GM19193 (cell line): ENCODE measurements around the gene ETHE1.

ENCODE experiments used
- POLR2A ChIP-seq: IDR thresholded peaks from 4 replicates; pipeline ENCODE4 v1.6.1; 2011; ENCODE audit not compliant: insufficient read depth, insufficient read length; ENCODE audit errors: extremely low read depth

ETHE1 gene

DNA sequence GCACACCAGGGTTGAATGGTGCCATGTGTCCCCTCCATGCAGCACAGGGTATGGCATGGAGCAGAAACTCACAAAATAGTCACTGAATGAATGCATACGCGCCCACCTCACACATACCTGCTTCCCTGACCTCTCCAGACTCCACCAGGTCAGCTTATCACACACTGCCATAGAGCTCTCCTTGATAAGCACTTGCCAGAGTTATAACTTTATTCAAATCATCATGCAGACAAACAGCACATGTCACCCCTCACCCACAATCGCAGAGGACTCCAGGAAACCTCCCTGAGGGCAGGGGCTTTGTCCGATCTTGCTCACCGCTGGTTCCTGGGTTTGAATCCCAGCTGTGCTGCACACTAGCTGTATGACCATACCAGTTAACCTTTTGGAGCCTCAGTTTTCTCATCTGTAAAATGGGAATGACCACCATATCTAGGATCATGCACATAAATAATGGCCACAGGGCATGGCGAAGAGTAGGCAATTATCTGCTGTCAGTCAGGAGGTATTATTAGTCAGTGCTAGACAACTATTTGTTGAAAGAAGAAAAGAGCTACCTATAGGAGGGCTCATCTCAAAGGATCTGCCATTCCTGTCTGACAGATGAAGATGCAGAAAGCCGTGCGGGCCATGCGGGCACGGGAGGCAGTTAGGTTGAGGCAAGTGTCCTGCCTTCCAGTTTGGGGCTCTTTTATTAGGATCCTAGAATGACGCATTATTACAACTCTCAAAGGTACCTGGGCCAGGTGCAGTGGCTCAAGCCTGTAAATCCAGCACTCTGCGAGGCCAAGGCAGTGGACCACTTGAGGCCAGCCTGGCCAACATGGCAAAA lies 34.4 kb upstream of the ETHE1 start:
- no peak for TF ChIP-seq POLR2A

- no peak for TF ChIP-seq POLR2A
Measured at GRCh38 chr19:43560687-43561086, 33.7 kb upstream of the ETHE1 start.

GRCh38 chr19:43555185-43555770 lies 28.3 kb upstream of the ETHE1 start:
- TF ChIP-seq POLR2A: no peak

GRCh38 chr19:43554317-43554895 lies 27.4 kb upstream of the ETHE1 start:
- TF ChIP-seq POLR2A: no peak

DNA sequence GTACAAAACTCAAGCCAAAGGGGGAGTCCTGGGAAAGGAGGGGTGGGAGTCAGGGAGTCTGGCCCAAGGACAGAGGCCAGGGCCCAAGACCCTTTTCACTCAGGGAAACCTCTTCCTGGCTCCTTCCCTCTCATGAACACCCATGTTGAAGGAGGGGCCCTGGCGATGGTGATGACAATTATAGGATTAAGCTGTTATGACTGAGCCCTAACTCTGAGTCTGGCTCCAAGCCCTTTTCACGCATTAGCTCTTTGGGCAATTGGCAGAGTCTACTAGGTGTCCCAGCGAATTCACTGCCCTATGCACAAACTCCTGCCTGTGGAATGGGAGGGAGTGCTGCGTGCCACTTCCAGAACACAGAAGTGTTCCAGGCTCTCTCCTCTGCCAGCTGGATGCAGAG lies 26.7 kb upstream of the ETHE1 start:
- no peak for TF ChIP-seq POLR2A

DNA sequence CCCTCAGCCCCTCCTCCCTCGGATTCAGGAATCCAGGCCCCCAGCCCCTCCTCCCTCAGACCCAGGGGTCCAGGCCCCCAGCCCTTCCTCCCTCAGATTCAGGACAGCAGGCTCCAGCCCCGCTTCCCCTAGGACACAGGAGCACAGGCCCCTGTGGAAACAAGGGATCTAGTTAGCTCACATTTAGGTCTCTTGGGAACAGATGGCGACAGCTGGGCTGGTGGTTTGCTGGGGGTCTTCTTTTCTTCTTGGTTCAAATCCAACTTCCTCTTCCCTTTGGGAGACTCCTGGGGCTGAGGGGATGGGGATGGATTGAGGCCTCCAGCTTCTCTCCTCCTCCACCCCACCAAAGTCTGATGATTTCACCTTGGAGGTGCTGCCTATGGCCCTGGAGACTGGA lies 25.6 kb upstream of the ETHE1 start:
- TF ChIP-seq POLR2A: no peak

GRCh38 chr19:43552198-43552450 lies 25.1 kb upstream of the ETHE1 start:
- no peak for TF ChIP-seq POLR2A

DNA sequence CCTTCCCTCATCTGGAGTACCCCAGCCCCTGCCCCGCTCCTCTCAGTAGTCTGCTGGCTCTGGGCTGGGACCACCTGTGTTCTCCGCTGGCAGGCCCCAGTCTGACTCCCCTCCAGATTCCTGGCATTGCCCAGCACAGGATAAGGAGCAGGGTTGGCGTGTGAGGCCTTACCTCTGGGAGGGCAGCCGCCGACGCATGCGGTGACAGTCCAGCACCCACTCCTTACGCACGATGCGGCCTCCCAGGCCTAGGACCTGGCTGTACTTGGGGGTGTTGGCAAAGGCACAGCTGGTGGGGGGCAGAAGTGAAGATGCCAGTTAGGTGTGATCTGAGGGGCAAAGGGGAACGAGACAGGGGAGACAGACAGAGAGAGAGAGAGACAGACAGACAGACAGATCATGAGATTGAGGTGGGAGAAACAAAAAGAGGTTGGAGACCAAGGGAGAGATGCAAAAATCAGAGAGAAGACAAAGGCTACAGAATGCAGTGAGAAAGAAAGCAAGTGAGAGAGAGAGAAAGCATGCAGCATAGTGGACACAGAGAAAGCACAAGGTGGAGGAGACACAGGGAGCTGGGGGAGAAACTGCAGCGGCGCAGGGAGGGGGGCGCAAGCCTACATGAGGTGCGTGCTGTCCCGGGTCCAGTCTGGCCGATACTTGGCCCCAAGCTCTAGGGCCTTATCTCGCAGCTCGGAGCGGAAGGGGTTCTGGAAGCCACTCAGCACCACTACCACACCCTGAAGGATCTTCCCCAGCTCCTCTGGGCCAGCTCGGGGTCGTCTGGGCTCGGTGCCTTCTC lies 24.6 kb upstream of the ETHE1 start:
- TF ChIP-seq POLR2A: no peak

GRCh38 chr19:43548706-43549105 lies 21.7 kb upstream of the ETHE1 start:
- TF ChIP-seq POLR2A: no peak

- no peak for TF ChIP-seq POLR2A
Measured at GRCh38 chr19:43546581-43546980, 19.6 kb upstream of the ETHE1 start.

DNA sequence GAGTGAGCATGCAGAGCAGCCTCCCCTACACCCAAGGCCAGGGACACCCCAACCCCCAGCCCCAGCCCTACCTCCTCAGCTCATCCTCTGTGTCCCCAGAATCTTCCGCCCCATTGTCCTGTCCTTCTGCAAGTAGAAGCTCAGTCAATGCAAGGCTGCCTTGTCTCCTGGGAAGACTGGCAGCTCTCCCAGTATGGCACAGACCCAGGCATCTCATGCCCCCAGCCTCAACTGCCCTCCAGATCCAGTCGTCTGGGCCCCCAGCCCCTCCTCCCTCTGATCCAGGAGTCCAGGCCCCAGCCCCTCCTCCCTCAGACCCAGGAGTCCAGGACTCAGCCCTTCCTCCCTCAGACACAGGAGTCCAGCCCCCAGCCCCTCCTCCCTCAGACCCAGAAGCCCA lies 19.0 kb upstream of the ETHE1 start:
- TF ChIP-seq POLR2A: no peak

GRCh38 chr19:43545276-43545675 lies 18.3 kb upstream of the ETHE1 start:
- no peak for TF ChIP-seq POLR2A

GRCh38 chr19:43544077-43544476 lies 17.1 kb upstream of the ETHE1 start:
- TF ChIP-seq POLR2A: no peak

GRCh38 chr19:43541920-43542650 lies 15.1 kb upstream of the ETHE1 start:
- no peak for TF ChIP-seq POLR2A

- TF ChIP-seq POLR2A: no peak
Measured at GRCh38 chr19:43540381-43540780, 13.4 kb upstream of the ETHE1 start.
